CD14-positive monocyte (primary cell): ENCODE results near the gene UST. TPM values are rescaled to one million over a fixed set of nuclear protein-coding genes. Genes with fewer than 3 reads are reported as not detected.

ENCODE experiments used
- DNase-seq, 3 donors: peaks; one replicate each; pipeline ENCODE4 v3.0.0-alpha.2; 2011 to 2022
- H2AFZ ChIP-seq: 2 replicates; pipeline ENCODE4 v1.6.0; 2012; ENCODE audit warnings: mild to moderate bottlenecking, low read depth, low read length, inconsistent platforms; ENCODE audit not compliant: insufficient read depth, poor library complexity, severe bottlenecking
- H3K27ac ChIP-seq, 2 donors: 1 replicate in 1 of 2; 2 replicates in 1 of 2; pipeline ENCODE4 v1.5.1; 2012 to 2013; ENCODE audit warnings: low read length in 2 of 2, control low read depth in 1 of 2, inconsistent platforms in 1 of 2, low read depth in 1 of 2, mild to moderate bottlenecking in 1 of 2
- H3K27me3 ChIP-seq, 2 donors: one replicate each; pipeline versions ENCODE4 v1.6.0 to v1.6.1; 2011 to 2013; ENCODE audit warnings: low read length in 2 of 2; ENCODE audit not compliant: control insufficient read depth in 2 of 2, insufficient read depth in 2 of 2
- H3K36me3 ChIP-seq, 2 donors: replicated peaks in 1 of 2; 1 replicate in 1 of 2; 2 replicates in 1 of 2; pipeline versions ENCODE4 v1.5.1 to v1.6.1; 2012 to 2013; ENCODE audit warnings: low read length in 2 of 2, control low read depth in 1 of 2, inconsistent platforms in 1 of 2, mild to moderate bottlenecking in 1 of 2; ENCODE audit not compliant: insufficient read depth in 2 of 2, control insufficient read depth in 1 of 2
- H3K4me1 ChIP-seq, 2 donors: 1 replicate in 1 of 2; 2 replicates in 1 of 2; pipeline versions ENCODE4 v1.5.1 to v1.6.1; 2012 to 2013; ENCODE audit warnings: low read length in 2 of 2, control low read depth in 1 of 2, inconsistent platforms in 1 of 2, mild to moderate bottlenecking in 1 of 2, moderate library complexity in 1 of 2; ENCODE audit not compliant: insufficient read depth in 2 of 2, control insufficient read depth in 1 of 2
- H3K4me2 ChIP-seq: replicated peaks from 2 replicates; pipeline ENCODE3; 2012; ENCODE audit warnings: low read length, moderate library complexity, mild to moderate bottlenecking; ENCODE audit not compliant: poor library complexity, severe bottlenecking; ENCODE audit errors: extremely low read depth
- H3K4me3 ChIP-seq, 3 experiments: fragments of 200-600 bp in 1 of 3; sonication (generic) in 1 of 3; replicated peaks in 1 of 3; 1 replicate in 2 of 3; 2 replicates in 1 of 3; pipeline ENCODE4 v1.5.1; 2011 to 2013; ENCODE audit warnings: low read length in 3 of 3, mild to moderate bottlenecking in 3 of 3, control low read depth in 2 of 3, low read depth in 2 of 3, inconsistent platforms in 1 of 3, moderate library complexity in 1 of 3
- H3K79me2 ChIP-seq: 2 replicates; pipeline ENCODE4 v1.6.0; 2012; ENCODE audit warnings: mild to moderate bottlenecking, control low read depth, inconsistent platforms, low read length, moderate library complexity; ENCODE audit not compliant: insufficient read depth
- H3K9ac ChIP-seq: 2 replicates; pipeline ENCODE4 v1.6.0; 2017; ENCODE audit warnings: low read length, mild to moderate bottlenecking; ENCODE audit not compliant: insufficient read depth, poor library complexity, severe bottlenecking
- H3K9me3 ChIP-seq, 2 donors: replicated peaks in 1 of 2; 1 replicate in 1 of 2; 2 replicates in 1 of 2; pipeline versions ENCODE4 v1.5.1 to v1.6.1; 2012 to 2013; ENCODE audit warnings: low read length in 2 of 2, control low read depth in 1 of 2; ENCODE audit not compliant: control insufficient read depth in 1 of 2, insufficient read depth in 1 of 2
- H4K20me1 ChIP-seq: 2 replicates; pipeline ENCODE4 v1.6.0; 2012; ENCODE audit warnings: mild to moderate bottlenecking, low read length, control low read depth, moderate library complexity; ENCODE audit not compliant: insufficient read depth
- H3K27ac Mint-ChIP-seq, 7 donors: one replicate each; pipeline ENCODE4 v1.8.0; 2020; ENCODE audit warnings: mild to moderate bottlenecking in 7 of 7, mixed read lengths in 7 of 7, moderate library complexity in 6 of 7, inconsistent platforms in 2 of 7
- H3K27me3 Mint-ChIP-seq, 3 donors: one replicate each; pipeline ENCODE4 v1.8.0; 2021 to 2022; ENCODE audit warnings: low read depth in 3 of 3, mild to moderate bottlenecking in 3 of 3, mixed read lengths in 3 of 3, moderate library complexity in 3 of 3, inconsistent platforms in 1 of 3
- H3K36me3 Mint-ChIP-seq, 2 donors: one replicate each; pipeline ENCODE4 v1.8.0; 2020; ENCODE audit warnings: mixed read lengths in 2 of 2, inconsistent platforms in 1 of 2, mild to moderate bottlenecking in 1 of 2
- H3K4me1 Mint-ChIP-seq: one replicate; pipeline ENCODE4 v1.8.0; 2020; ENCODE audit warnings: mild to moderate bottlenecking, mixed read lengths
- H3K4me3 Mint-ChIP-seq, 2 donors: one replicate each; pipeline ENCODE4 v1.8.0; 2020; ENCODE audit warnings: mild to moderate bottlenecking in 2 of 2, mixed read lengths in 2 of 2, moderate library complexity in 1 of 2
- H3K9me3 Mint-ChIP-seq, 7 donors: one replicate each; pipeline ENCODE4 v1.8.0; 2020 to 2022; ENCODE audit warnings: mixed read lengths in 7 of 7, mild to moderate bottlenecking in 6 of 7, moderate library complexity in 6 of 7, inconsistent platforms in 2 of 7
- CTCF ChIP-seq: fragments of 200-600 bp; IDR thresholded peaks from one replicate; pipeline ENCODE4 v1.8.0; 2022; ENCODE audit warnings: antibody characterized with exemption, mild to moderate bottlenecking
- WGBS: methylation state at CpG from one replicate; pipeline ENCODE4 v1.1.5; 2013; ENCODE audit warnings: missing lambda C conversion rate; ENCODE audit not compliant: insufficient coverage; 5-methylcytosine and 5-hydroxymethylcytosine counted together
- intact Hi-C, 2 donors: fragments of 100-400 bp; cut with micrococcal nuclease; formaldehyde crosslinking; loops; one replicate each; pipeline versions ENCODE4 v1.15.0 to v1.15.1; 2023
- polyA plus RNA-seq, 3 donors: library from polyadenylated mRNA; depleted of rRNA in 1 of 3; unstranded in 2 of 3; stranded (reverse) in 1 of 3; fragments of 300-500 nt in 2 of 3; fragments of >200 nt in 1 of 3; fragmentation: Illumina TruSeq in 2 of 3; gene quantifications; 1 replicate in 2 of 3; 2 replicates in 1 of 3; pipeline ENCODE4 v1.2.3, GENCODE V29; 2012 to 2021

The UST gene
- polyA plus RNA-seq, 3 donors = 0.33 to 0.53 (median 0.48) TPM

- Histone ChIP-seq H2AFZ (no peak overlapping the region), H4K20me1 (no peaks in the 10 kb centered on the region), H3K4me3 (no peak overlapping the region), H3K9me3 (no peaks in the 10 kb centered on the region), H3K79me2 (no peaks in the 10 kb centered on the region), H3K27ac (no peak overlapping the region), H3K27me3 (no peaks in the 10 kb centered on the region), H3K9ac (no peak overlapping the region), H3K36me3 (no peaks in the 10 kb centered on the region), H3K4me2 (no peak overlapping the region), H3K4me1 (peaks cover 6 to 9% of the 10 kb centered on the region in 2 donors)
- intact Hi-C loops = no loop called here
- Mint-ChIP-seq H3K4me3 (no peak overlapping the region), H3K4me1 (peaks cover 10% of the 10 kb centered on the region), H3K27ac (peak overlapping the region in 1 of 7 donors; percentile 3), H3K36me3 (no peaks in the 10 kb centered on the region), H3K27me3 (peaks cover 0 to 2% (median 0%) of the 10 kb centered on the region in 3 donors), H3K9me3 (peaks cover 0 to 1% (median 0%) of the 10 kb centered on the region in 7 donors)
- no peak for DNase-seq
- no peak for TF ChIP-seq CTCF
- WGBS = 95% methylated on average over 2 of the region's 3 CpGs
Measured at GRCh38 chr6:149020319-149020718, 273.5 kb downstream of the UST start.

GRCh38 chr6:149024361-149024760, 277.5 kb downstream of the UST start:
- no peaks in the 10 kb centered on the region for H4K20me1 ChIP-seq
- H3K4me3 Mint-ChIP-seq = no peak overlapping the region
- intact Hi-C loops = no loop called here
- no peak overlapping the region for H3K9ac ChIP-seq
- H3K4me1 ChIP-seq = no peaks in the 10 kb centered on the region
- no CpG with 5 or more reads among the region's 1 CpG for WGBS
- no peak overlapping the region for H3K27ac ChIP-seq
- TF ChIP-seq CTCF = no peak
- no peaks in the 10 kb centered on the region for H3K36me3 ChIP-seq
- H3K9me3 ChIP-seq = peaks cover 3 to 7% of the 10 kb centered on the region in 2 donors
- H3K4me3 ChIP-seq = no peak overlapping the region
- no peaks in the 10 kb centered on the region for H3K27me3 ChIP-seq
- peaks cover 0 to 2% (median 2%) of the 10 kb centered on the region in 3 donors for H3K27me3 Mint-ChIP-seq
- H2AFZ ChIP-seq = no peak overlapping the region
- peaks cover 0 to 10% (median 7%) of the 10 kb centered on the region in 7 donors for H3K9me3 Mint-ChIP-seq
- H3K36me3 Mint-ChIP-seq = no peaks in the 10 kb centered on the region
- no peak overlapping the region for H3K4me2 ChIP-seq
- peaks cover 4% of the 10 kb centered on the region for H3K4me1 Mint-ChIP-seq
- no peaks in the 10 kb centered on the region for H3K79me2 ChIP-seq
- no peak overlapping the region for H3K27ac Mint-ChIP-seq
- no peak for DNase-seq
